ENCODE results near the gene TADA3. TPM values are rescaled to one million over a fixed set of nuclear protein-coding genes. Genes with fewer than 3 reads are reported as not detected.

Gene TADA3
- total RNA-seq, 1 experiment from 2014 or later: 49.0 TPM

DNA sequence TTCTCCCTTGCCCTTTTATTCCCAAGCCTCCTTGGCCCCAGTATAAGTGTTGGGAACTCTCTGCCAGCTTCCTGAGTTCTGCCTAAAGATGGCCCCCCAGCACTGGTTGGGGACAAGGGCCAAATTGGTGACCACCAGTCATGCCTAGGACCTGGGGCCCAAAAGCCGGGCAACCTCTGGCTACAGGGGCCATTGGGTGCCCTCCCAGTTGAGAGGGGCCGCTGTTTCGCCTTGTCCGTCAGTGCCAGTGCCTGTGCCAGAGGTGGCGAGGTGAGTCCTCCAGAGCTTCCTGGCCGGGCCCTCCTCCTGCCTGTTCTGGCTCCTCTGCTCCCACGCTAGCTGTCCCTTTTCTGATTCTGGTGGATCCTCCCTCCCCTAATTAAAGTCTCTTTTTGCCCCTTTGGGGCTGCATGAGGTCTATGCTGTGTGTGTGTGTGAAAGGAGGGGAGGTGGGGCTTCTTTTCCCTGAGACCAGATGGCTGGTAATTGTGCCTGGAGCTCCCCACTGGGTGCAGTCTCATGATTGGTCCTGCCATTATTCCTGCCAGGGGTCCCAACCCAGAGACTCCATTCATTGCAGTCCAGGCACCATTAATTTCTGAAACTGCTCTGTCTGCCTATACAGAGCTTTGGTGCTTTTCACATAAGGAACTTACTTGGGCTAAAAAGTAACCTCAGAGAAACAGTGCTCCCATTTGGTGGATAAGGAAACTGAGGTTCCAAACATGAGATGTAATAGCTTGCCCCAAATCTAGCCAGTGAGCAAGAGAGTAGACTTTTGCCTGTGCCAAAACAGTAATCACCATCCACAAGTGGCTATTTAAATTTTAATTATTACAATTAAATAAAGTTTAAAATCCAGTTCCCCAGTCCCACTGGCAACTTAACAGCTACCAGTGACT lies 14.7 kb upstream of the TADA3 start:
- DNase-seq (ENCODE audit: low spot score) (no peak), ATAC-seq (no peak)
- Mint-ChIP-seq H3K27ac (no peak overlapping the region), H3K4me1 (peaks cover 23% of the 10 kb centered on the region), H3K27me3 (ENCODE audit: low read depth) (peaks cover 17% of the 10 kb centered on the region), H3K36me3 (peaks cover 30% of the 10 kb centered on the region), H3K4me3 (no peak overlapping the region), H3K9me3 (no peaks in the 10 kb centered on the region)
- ChIA-PET POLR2A (interaction anchor here (1.8 kb wide), 1 partner anchor 14 kb away, joined by 6 read pairs; the partner anchor contains the start of genes ARPC4 and TADA3), CTCF (interaction anchor here (1.0 to 2.0 kb wide), 3 partner anchors 25 to 140 kb away, joined by 3 to 13 read pairs (median 5); no protein-coding TSS in a partner anchor)
- TF ChIP-seq JAZF1 (CRISPR knock-in tag; IDR thresholded peaks at IDR 0.05) (no peak), MXD4 (CRISPR knock-in tag; IDR thresholded peaks at IDR 0.05; ENCODE audit: borderline replicate concordance) (no peak), ELF4 (CRISPR knock-in tag; IDR thresholded peaks at IDR 0.05; ENCODE audit: low read depth) (no peak), GABPB1 (CRISPR knock-in tag; IDR thresholded peaks at IDR 0.05) (no peak), NR1H2 (CRISPR knock-in tag; IDR thresholded peaks at IDR 0.05) (no peak), ETV6 (CRISPR knock-in tag; IDR thresholded peaks at IDR 0.05) (no peak), NFYB (CRISPR knock-in tag; conservative IDR thresholded peaks at IDR 0.05; ENCODE audit: low read depth) (no peak), OVOL2 (CRISPR knock-in tag; IDR thresholded peaks at IDR 0.05; ENCODE audit: borderline replicate concordance) (no peak), RELA (CRISPR knock-in tag; IDR thresholded peaks at IDR 0.05; ENCODE audit: borderline replicate concordance) (no peak), ATF1 (CRISPR knock-in tag; IDR thresholded peaks at IDR 0.05) (no peak)
- TF ChIP-seq, protein P1, sequence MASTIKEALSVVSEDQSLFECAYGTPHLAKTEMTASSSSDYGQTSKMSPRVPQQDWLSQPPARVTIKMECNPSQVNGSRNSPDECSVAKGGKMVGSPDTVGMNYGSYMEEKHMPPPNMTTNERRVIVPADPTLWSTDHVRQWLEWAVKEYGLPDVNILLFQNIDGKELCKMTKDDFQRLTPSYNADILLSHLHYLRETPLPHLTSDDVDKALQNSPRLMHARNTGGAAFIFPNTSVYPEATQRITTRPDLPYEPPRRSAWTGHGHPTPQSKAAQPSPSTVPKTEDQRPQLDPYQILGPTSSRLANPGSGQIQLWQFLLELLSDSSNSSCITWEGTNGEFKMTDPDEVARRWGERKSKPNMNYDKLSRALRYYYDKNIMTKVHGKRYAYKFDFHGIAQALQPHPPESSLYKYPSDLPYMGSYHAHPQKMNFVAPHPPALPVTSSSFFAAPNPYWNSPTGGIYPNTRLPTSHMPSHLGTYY (CRISPR knock-in tag; IDR thresholded peaks at IDR 0.05): no peak
- TF ChIP-seq, protein P2, sequence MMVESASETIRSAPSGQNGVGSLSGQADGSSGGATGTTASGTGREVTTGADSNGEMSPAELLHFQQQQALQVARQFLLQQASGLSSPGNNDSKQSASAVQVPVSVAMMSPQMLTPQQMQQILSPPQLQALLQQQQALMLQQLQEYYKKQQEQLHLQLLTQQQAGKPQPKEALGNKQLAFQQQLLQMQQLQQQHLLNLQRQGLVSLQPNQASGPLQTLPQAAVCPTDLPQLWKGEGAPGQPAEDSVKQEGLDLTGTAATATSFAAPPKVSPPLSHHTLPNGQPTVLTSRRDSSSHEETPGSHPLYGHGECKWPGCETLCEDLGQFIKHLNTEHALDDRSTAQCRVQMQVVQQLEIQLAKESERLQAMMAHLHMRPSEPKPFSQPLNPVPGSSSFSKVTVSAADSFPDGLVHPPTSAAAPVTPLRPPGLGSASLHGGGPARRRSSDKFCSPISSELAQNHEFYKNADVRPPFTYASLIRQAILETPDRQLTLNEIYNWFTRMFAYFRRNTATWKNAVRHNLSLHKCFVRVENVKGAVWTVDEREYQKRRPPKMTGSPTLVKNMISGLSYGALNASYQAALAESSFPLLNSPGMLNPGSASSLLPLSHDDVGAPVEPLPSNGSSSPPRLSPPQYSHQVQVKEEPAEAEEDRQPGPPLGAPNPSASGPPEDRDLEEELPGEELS (CRISPR knock-in tag; IDR thresholded peaks at IDR 0.05): no peak
- TF ChIP-seq, protein P3, sequence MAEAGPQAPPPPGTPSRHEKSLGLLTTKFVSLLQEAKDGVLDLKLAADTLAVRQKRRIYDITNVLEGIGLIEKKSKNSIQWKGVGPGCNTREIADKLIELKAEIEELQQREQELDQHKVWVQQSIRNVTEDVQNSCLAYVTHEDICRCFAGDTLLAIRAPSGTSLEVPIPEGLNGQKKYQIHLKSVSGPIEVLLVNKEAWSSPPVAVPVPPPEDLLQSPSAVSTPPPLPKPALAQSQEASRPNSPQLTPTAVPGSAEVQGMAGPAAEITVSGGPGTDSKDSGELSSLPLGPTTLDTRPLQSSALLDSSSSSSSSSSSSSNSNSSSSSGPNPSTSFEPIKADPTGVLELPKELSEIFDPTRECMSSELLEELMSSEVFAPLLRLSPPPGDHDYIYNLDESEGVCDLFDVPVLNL (CRISPR knock-in tag; IDR thresholded peaks at IDR 0.05; ENCODE audit: borderline replicate concordance, low read depth): no peak
- TF ChIP-seq, protein P4, sequence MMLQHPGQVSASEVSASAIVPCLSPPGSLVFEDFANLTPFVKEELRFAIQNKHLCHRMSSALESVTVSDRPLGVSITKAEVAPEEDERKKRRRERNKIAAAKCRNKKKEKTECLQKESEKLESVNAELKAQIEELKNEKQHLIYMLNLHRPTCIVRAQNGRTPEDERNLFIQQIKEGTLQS (CRISPR knock-in tag; conservative IDR thresholded peaks at IDR 0.05): no peak
- TF ChIP-seq, protein P5, sequence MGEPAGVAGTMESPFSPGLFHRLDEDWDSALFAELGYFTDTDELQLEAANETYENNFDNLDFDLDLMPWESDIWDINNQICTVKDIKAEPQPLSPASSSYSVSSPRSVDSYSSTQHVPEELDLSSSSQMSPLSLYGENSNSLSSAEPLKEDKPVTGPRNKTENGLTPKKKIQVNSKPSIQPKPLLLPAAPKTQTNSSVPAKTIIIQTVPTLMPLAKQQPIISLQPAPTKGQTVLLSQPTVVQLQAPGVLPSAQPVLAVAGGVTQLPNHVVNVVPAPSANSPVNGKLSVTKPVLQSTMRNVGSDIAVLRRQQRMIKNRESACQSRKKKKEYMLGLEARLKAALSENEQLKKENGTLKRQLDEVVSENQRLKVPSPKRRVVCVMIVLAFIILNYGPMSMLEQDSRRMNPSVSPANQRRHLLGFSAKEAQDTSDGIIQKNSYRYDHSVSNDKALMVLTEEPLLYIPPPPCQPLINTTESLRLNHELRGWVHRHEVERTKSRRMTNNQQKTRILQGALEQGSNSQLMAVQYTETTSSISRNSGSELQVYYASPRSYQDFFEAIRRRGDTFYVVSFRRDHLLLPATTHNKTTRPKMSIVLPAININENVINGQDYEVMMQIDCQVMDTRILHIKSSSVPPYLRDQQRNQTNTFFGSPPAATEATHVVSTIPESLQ (CRISPR knock-in tag; IDR thresholded peaks at IDR 0.05): no peak

DNA sequence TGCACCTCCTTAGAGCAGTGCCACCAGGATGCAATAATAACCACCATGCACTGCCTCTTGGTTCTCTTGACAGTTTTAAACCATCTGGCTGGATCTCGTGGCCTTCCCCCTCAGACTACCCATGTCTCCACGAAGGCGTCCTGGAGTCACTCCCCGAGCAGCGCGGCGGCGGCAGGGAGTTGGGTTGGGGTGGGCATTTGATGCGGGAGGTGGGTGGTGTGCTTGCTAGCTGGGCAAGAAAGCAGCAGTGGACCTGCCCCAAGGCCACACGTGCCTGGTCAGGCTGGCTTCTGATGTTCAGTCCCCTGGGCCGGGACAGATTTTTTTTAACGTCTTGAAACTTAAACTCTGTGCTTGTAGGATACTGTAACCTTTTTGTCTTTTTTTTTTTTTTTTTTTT lies 13.9 kb upstream of the TADA3 start:
- peaks cover 36% of the 10 kb centered on the region for H3K36me3 Mint-ChIP-seq
- POLR2A ChIA-PET: no interaction called here
- H3K27ac Mint-ChIP-seq: no peak overlapping the region

More for the DNA sequence above, 13.9 kb upstream of the TADA3 start:
- H3K27me3 Mint-ChIP-seq (ENCODE audit: low read depth): peaks cover 9% of the 10 kb centered on the region
- no peak overlapping the region for H3K4me3 Mint-ChIP-seq
- DNase-seq (ENCODE audit: low spot score): no peak
- H3K9me3 Mint-ChIP-seq: no peaks in the 10 kb centered on the region
- CTCF ChIA-PET: no interaction called here
- peaks cover 20% of the 10 kb centered on the region for H3K4me1 Mint-ChIP-seq
- ATAC-seq: no peak
- no peak for TF ChIP-seq NFYB (CRISPR knock-in tag; conservative IDR thresholded peaks at IDR 0.05; ENCODE audit: low read depth)
- TF ChIP-seq JUN (CRISPR knock-in tag; IDR thresholded peaks at IDR 0.05): no peak
- TF ChIP-seq, protein P6, sequence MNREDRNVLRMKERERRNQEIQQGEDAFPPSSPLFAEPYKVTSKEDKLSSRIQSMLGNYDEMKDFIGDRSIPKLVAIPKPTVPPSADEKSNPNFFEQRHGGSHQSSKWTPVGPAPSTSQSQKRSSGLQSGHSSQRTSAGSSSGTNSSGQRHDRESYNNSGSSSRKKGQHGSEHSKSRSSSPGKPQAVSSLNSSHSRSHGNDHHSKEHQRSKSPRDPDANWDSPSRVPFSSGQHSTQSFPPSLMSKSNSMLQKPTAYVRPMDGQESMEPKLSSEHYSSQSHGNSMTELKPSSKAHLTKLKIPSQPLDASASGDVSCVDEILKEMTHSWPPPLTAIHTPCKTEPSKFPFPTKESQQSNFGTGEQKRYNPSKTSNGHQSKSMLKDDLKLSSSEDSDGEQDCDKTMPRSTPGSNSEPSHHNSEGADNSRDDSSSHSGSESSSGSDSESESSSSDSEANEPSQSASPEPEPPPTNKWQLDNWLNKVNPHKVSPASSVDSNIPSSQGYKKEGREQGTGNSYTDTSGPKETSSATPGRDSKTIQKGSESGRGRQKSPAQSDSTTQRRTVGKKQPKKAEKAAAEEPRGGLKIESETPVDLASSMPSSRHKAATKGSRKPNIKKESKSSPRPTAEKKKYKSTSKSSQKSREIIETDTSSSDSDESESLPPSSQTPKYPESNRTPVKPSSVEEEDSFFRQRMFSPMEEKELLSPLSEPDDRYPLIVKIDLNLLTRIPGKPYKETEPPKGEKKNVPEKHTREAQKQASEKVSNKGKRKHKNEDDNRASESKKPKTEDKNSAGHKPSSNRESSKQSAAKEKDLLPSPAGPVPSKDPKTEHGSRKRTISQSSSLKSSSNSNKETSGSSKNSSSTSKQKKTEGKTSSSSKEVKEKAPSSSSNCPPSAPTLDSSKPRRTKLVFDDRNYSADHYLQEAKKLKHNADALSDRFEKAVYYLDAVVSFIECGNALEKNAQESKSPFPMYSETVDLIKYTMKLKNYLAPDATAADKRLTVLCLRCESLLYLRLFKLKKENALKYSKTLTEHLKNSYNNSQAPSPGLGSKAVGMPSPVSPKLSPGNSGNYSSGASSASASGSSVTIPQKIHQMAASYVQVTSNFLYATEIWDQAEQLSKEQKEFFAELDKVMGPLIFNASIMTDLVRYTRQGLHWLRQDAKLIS (CRISPR knock-in tag; IDR thresholded peaks at IDR 0.05; ENCODE audit: borderline replicate concordance): no peak
